ENCODE data around the gene CRBN.

DNA sequence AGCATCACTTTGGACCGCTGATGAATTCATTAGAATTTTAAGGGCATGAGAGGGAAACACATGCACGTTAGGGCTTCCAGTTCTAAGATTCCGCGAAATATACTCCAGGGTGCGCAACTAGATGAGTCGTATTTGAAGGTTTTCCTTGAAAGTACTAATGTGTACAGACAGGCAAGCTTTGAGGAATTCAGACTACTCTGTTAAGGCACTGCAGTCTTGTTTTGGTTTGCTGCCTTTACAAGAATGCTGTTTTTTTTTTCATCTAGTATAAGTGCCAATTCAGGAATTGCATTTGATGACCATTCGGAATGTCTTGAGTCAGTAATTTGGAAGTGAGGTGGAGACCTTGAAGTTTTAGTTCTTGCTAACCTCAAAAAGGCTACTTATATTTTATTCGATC is 33.7 kb downstream of the CRBN start:
- TF ChIP-seq POLR2A (IDR thresholded peaks at IDR 0.05) = no peak
- TF ChIP-seq, protein P1, sequence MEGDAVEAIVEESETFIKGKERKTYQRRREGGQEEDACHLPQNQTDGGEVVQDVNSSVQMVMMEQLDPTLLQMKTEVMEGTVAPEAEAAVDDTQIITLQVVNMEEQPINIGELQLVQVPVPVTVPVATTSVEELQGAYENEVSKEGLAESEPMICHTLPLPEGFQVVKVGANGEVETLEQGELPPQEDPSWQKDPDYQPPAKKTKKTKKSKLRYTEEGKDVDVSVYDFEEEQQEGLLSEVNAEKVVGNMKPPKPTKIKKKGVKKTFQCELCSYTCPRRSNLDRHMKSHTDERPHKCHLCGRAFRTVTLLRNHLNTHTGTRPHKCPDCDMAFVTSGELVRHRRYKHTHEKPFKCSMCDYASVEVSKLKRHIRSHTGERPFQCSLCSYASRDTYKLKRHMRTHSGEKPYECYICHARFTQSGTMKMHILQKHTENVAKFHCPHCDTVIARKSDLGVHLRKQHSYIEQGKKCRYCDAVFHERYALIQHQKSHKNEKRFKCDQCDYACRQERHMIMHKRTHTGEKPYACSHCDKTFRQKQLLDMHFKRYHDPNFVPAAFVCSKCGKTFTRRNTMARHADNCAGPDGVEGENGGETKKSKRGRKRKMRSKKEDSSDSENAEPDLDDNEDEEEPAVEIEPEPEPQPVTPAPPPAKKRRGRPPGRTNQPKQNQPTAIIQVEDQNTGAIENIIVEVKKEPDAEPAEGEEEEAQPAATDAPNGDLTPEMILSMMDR (IDR thresholded peaks at IDR 0.05) = no peak
